Erythroblast (primary cell): ENCODE measurements around the gene BOLL.
"Not testable (repeated sequence)": the region's sequence is repeated elsewhere in the genome, so short reads cannot be mapped to it uniquely, and the experiment has no call there.

ENCODE experiments used
- GATA1 ChIP-seq: IDR thresholded peaks from 2 replicates; pipeline ENCODE4 v1.6.1; 2011; ENCODE audit warnings: low read depth, mild to moderate bottlenecking, control low read depth, low read length, moderate library complexity
- POLR2A ChIP-seq: IDR thresholded peaks from 2 replicates; pipeline ENCODE4 v1.6.1; 2011; ENCODE audit warnings: mild to moderate bottlenecking, low read length

GRCh38 chr2:197699724-197700123 is 85.4 kb downstream of the BOLL start:
- not testable (repeated sequence) for TF ChIP-seq POLR2A, GATA1
